GM12878 (cell line): Measurements from ENCODE around the gene TCF15.

Experiments used
- CEBPB ChIP-seq, 2 experiments: fragments of 150-350 bp in 1 of 2; IDR thresholded peaks; 2 replicates each; pipeline ENCODE4 v1.6.1; 2012 to 2014; ENCODE audit warnings: low read depth in 2 of 2, low read length in 2 of 2, borderline replicate concordance in 1 of 2, inconsistent platforms in 1 of 2
- SIX5 ChIP-seq: IDR thresholded peaks from 2 replicates; pipeline ENCODE4 v1.6.1; 2011; ENCODE audit warnings: mild to moderate bottlenecking, low read depth, low read length, moderate library complexity; ENCODE audit not compliant: severe bottlenecking
- TF ChIP-seq, protein P1 (sequence below): fragments of 450-650 bp; IDR thresholded peaks from 2 replicates; pipeline ENCODE4 v1.6.1; 2017; ENCODE audit warnings: antibody characterized with exemption, mild to moderate bottlenecking, moderate library complexity

DNA sequence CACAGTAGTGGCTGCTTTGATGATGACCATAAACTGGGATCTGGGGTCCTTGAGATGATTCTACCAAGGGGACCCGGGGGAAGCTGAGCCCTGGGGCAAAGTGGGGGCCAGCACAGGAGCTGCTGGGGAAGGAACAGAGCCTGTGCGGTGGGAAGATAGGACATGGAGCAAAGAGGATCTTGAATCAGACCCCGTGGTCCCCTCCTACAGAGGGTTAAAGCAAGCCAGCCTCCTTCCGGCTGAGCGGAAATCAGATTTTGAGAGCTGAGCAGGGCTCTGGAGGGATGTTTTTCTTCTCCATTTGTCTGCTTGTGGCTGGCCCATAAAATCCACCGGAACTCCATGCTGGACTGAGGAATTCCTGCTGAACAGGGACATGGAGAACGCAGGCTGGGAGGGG lies 10.1 kb upstream of the TCF15 start:
- no peak for TF ChIP-seq SIX5
- TF ChIP-seq, protein P1, sequence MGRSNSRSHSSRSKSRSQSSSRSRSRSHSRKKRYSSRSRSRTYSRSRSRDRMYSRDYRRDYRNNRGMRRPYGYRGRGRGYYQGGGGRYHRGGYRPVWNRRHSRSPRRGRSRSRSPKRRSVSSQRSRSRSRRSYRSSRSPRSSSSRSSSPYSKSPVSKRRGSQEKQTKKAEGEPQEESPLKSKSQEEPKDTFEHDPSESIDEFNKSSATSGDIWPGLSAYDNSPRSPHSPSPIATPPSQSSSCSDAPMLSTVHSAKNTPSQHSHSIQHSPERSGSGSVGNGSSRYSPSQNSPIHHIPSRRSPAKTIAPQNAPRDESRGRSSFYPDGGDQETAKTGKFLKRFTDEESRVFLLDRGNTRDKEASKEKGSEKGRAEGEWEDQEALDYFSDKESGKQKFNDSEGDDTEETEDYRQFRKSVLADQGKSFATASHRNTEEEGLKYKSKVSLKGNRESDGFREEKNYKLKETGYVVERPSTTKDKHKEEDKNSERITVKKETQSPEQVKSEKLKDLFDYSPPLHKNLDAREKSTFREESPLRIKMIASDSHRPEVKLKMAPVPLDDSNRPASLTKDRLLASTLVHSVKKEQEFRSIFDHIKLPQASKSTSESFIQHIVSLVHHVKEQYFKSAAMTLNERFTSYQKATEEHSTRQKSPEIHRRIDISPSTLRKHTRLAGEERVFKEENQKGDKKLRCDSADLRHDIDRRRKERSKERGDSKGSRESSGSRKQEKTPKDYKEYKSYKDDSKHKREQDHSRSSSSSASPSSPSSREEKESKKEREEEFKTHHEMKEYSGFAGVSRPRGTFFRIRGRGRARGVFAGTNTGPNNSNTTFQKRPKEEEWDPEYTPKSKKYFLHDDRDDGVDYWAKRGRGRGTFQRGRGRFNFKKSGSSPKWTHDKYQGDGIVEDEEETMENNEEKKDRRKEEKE = no peak
- no peak for TF ChIP-seq CEBPB (IDR thresholded peaks at IDR 0.05; ENCODE audit: borderline replicate concordance in 1 of 2, low read depth in 2 of 2, low read length in 2 of 2)
